Cardiac muscle cell (in vitro differentiated cells and primary cell): ENCODE data around the gene PACS2. TPM values are rescaled to one million over a fixed set of nuclear protein-coding genes. Genes with fewer than 3 reads are reported as not detected.
"Not testable (repeated sequence)": the region's sequence is repeated elsewhere in the genome, so short reads cannot be mapped to it uniquely, and the experiment has no call there.

Source experiments
- DNase-seq, 2 donors: peaks; one replicate each; pipeline versions ENCODE4 v3.0.0 to v3.0.0-alpha.2; 2010 to 2017; ENCODE audit warnings: low read depth in 1 of 2, low spot score in 1 of 2
- H3K27ac ChIP-seq: fragments of 200-600 bp; sonication (generic); 2 replicates; pipeline ENCODE4 v1.5.1; 2016
- H3K27me3 ChIP-seq: fragments of 200-600 bp; sonication (generic); 2 replicates; pipeline ENCODE4 v1.6.0; 2016; ENCODE audit warnings: control low read depth
- H3K36me3 ChIP-seq: fragments of 200-600 bp; sonication (generic); 2 replicates; pipeline ENCODE4 v1.5.1; 2016; ENCODE audit warnings: control low read depth
- H3K4me1 ChIP-seq: fragments of 200-600 bp; sonication (generic); 2 replicates; pipeline ENCODE4 v1.8.1; 2017; ENCODE audit warnings: low read depth, mild to moderate bottlenecking, mixed run types
- H3K4me3 ChIP-seq: fragments of 200-600 bp; sonication (generic); 2 replicates; pipeline ENCODE4 v1.5.1; 2016; ENCODE audit warnings: mild to moderate bottlenecking
- H3K9me3 ChIP-seq: fragments of 200-600 bp; sonication (generic); 2 replicates; pipeline ENCODE4 v1.5.1; 2017; ENCODE audit warnings: low read depth, mild to moderate bottlenecking, control low read depth
- polyA plus RNA-seq: library from polyadenylated mRNA; unstranded; fragments of >200 nt; fragmentation: Nextera tagmentation; extraction: Ambion mirVana; gene quantifications from 2 replicates; pipeline ENCODE4 v1.2.1, GENCODE V29; 2016
- total RNA-seq: library from RNA; depleted of rRNA; stranded (reverse); fragments of >200 nt; gene quantifications from 2 replicates; pipeline ENCODE4 v1.2.3, GENCODE V29; 2016
- TF ChIP-seq, protein P1 (sequence below): IDR thresholded peaks from 2 replicates; pipeline ENCODE4 v1.5.1; 2012; ENCODE audit warnings: low read depth, mild to moderate bottlenecking, low read length

Gene PACS2
- total and polyA plus RNA-seq, 2 experiments from 2014 or later = 66.1 to 144 TPM

- Histone ChIP-seq H3K36me3 (no peaks in the 10 kb centered on the region), H3K27me3 (no peaks in the 10 kb centered on the region), H3K27ac (no peak overlapping the region), H3K4me3 (no peak overlapping the region), H3K9me3 (no peaks in the 10 kb centered on the region), H3K4me1 (no peaks in the 10 kb centered on the region)
- TF ChIP-seq, protein P1, sequence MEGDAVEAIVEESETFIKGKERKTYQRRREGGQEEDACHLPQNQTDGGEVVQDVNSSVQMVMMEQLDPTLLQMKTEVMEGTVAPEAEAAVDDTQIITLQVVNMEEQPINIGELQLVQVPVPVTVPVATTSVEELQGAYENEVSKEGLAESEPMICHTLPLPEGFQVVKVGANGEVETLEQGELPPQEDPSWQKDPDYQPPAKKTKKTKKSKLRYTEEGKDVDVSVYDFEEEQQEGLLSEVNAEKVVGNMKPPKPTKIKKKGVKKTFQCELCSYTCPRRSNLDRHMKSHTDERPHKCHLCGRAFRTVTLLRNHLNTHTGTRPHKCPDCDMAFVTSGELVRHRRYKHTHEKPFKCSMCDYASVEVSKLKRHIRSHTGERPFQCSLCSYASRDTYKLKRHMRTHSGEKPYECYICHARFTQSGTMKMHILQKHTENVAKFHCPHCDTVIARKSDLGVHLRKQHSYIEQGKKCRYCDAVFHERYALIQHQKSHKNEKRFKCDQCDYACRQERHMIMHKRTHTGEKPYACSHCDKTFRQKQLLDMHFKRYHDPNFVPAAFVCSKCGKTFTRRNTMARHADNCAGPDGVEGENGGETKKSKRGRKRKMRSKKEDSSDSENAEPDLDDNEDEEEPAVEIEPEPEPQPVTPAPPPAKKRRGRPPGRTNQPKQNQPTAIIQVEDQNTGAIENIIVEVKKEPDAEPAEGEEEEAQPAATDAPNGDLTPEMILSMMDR = no peak
- DNase-seq = no peak
Measured at GRCh38 chr14:105292826-105293711, 21.5 kb upstream of the PACS2 start.

- DNase-seq = peak in 1 of 2 donors; percentile 47
- Histone ChIP-seq H3K4me3 (no peak overlapping the region), H3K27ac (no peak overlapping the region), H3K9me3 (no peaks in the 10 kb centered on the region), H3K27me3 (no peaks in the 10 kb centered on the region), H3K4me1 (no peaks in the 10 kb centered on the region), H3K36me3 (no peaks in the 10 kb centered on the region)
- TF ChIP-seq, protein P1 = no peak
Measured at GRCh38 chr14:105294142-105294597, 20.4 kb upstream of the PACS2 start.

DNA sequence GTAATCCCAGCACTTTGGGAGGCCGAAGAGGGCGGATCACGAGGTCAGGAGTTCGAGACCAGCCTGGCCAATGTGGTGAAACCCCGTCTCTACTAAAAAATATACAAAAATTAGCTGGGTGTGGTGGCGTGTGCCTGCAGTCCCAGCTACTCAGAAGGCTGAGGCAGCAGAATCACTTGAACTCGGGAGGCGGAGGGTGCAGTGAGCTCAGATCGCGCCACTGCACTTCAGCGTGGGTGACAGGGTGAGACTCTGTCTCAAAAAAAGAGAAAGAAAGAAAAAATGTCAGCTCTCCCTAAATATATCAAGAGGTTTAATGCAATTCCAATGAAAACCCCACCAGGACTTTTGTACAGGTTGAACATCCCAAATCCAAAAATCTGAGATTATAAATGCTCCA lies 17.2 kb upstream of the PACS2 start:
- not testable (repeated sequence) for H3K4me1 ChIP-seq, H3K4me3 ChIP-seq, H3K27ac ChIP-seq, H3K27me3 ChIP-seq, H3K36me3 ChIP-seq, DNase-seq, H3K9me3 ChIP-seq

- H3K27ac ChIP-seq = peak overlapping the region; percentile 97
Measured at GRCh38 chr14:105299654-105300541, 14.7 kb upstream of the PACS2 start.

GRCh38 chr14:105300542-105301102 lies 13.9 kb upstream of the PACS2 start, which contains the start of gene BRF1:
Gene BRF1, minus strand, starts transcription at chr14:105301001. Its CDS starts 372 bp downstream, at chr14:105300629.
- H3K4me1 ChIP-seq = no peaks in the 10 kb centered on the region
- H3K4me3 ChIP-seq = peak within 1 kb of the TSS; percentile 73
- no peaks in the 10 kb centered on the region for H3K36me3 ChIP-seq
- peak; percentile 96 for DNase-seq
- H3K27me3 ChIP-seq = no peaks in the 10 kb centered on the region
- peak within 1 kb of the TSS; percentile 97 for H3K27ac ChIP-seq
- no peaks in the 10 kb centered on the region for H3K9me3 ChIP-seq
- TF ChIP-seq, protein P1 = no peak

More at GRCh38 chr14:105299654-105300541, 14.7 kb upstream of the PACS2 start:
- H3K9me3 ChIP-seq = no peaks in the 10 kb centered on the region
- H3K4me1 ChIP-seq = no peaks in the 10 kb centered on the region
- H3K4me3 ChIP-seq = peak overlapping the region; percentile 73
- H3K36me3 ChIP-seq = no peaks in the 10 kb centered on the region
- TF ChIP-seq, protein P1 = no peak
- no peak for DNase-seq
- H3K27me3 ChIP-seq = no peaks in the 10 kb centered on the region
